MG63 (cell line): ENCODE data around the gene SREBF1. TPM values are rescaled to one million over a fixed set of nuclear protein-coding genes. Genes with fewer than 3 reads are reported as not detected.

Experiments used
- DNase-seq: peaks from one replicate; pipeline ENCODE4 v3.0.0-alpha.2; 2020
- H3K27me3 ChIP-seq: fragments of 250-450 bp; sonication (Bioruptor Pico); 2 replicates; pipeline ENCODE4 v1.5.1; 2020; ENCODE audit warnings: mild to moderate bottlenecking, moderate library complexity
- H3K36me3 ChIP-seq: fragments of 250-450 bp; sonication (Bioruptor Pico); 2 replicates; pipeline ENCODE4 v1.5.1; 2020; ENCODE audit warnings: mild to moderate bottlenecking, moderate library complexity
- H3K4me3 ChIP-seq: fragments of 250-450 bp; sonication (Bioruptor Pico); 2 replicates; pipeline ENCODE4 v1.5.1; 2020; ENCODE audit warnings: mild to moderate bottlenecking, moderate library complexity
- H3K9me3 ChIP-seq: fragments of 250-450 bp; sonication (Bioruptor Pico); 2 replicates; pipeline ENCODE4 v1.5.1; 2020; ENCODE audit warnings: mild to moderate bottlenecking, moderate library complexity
- total RNA-seq: library from RNA; depleted of rRNA; stranded (reverse); fragments of >200 nt; shearing (Covaris generic); gene quantifications from 2 replicates; pipeline ENCODE4 v1.2.3, GENCODE V29; 2014; ENCODE audit warnings: low replicate concordance

Gene SREBF1
- total RNA-seq, 1 experiment from 2014 or later: 59.3 TPM

- Histone ChIP-seq H3K27me3 (no peaks in the 10 kb centered on the region), H3K4me3 (no peak overlapping the region), H3K9me3 (no peaks in the 10 kb centered on the region), H3K36me3 (peaks cover 21% of the 10 kb centered on the region)
- DNase-seq: no peak
These were observed 16.2 kb downstream of the SREBF1 start for GRCh38 chr17:17820463-17821158.

GRCh38 chr17:17820046-17820445, 16.7 kb downstream of the SREBF1 start:
- DNase-seq: no peak
- Histone ChIP-seq H3K4me3 (no peak overlapping the region), H3K9me3 (no peaks in the 10 kb centered on the region), H3K36me3 (peaks cover 21% of the 10 kb centered on the region), H3K27me3 (no peaks in the 10 kb centered on the region)

GRCh38 chr17:17819561-17819995, 17.2 kb downstream of the SREBF1 start:
- peaks cover 21% of the 10 kb centered on the region for H3K36me3 ChIP-seq
- H3K4me3 ChIP-seq: no peak overlapping the region
- DNase-seq: peak; percentile 54
- no peaks in the 10 kb centered on the region for H3K27me3 ChIP-seq
- H3K9me3 ChIP-seq: no peaks in the 10 kb centered on the region

- H3K4me3 ChIP-seq: no peak overlapping the region
- H3K9me3 ChIP-seq: no peaks in the 10 kb centered on the region
- no peak for DNase-seq
- no peaks in the 10 kb centered on the region for H3K27me3 ChIP-seq
- H3K36me3 ChIP-seq: peaks cover 21% of the 10 kb centered on the region
These were observed 17.7 kb downstream of the SREBF1 start for GRCh38 chr17:17819111-17819510.

GRCh38 chr17:17818088-17818526, 18.7 kb downstream of the SREBF1 start:
- DNase-seq: peak; percentile 46
- H3K9me3 ChIP-seq: no peaks in the 10 kb centered on the region
- peaks cover 21% of the 10 kb centered on the region for H3K36me3 ChIP-seq
- H3K27me3 ChIP-seq: no peaks in the 10 kb centered on the region
- H3K4me3 ChIP-seq: no peak overlapping the region

- no peak for DNase-seq
- Histone ChIP-seq H3K36me3 (peaks cover 16% of the 10 kb centered on the region), H3K27me3 (no peaks in the 10 kb centered on the region), H3K9me3 (no peaks in the 10 kb centered on the region), H3K4me3 (no peak overlapping the region)
These were observed 19.2 kb downstream of the SREBF1 start for GRCh38 chr17:17817552-17817947.

GRCh38 chr17:17816831-17817551, 19.8 kb downstream of the SREBF1 start:
- no peak overlapping the region for H3K4me3 ChIP-seq
- no peaks in the 10 kb centered on the region for H3K27me3 ChIP-seq
- no peaks in the 10 kb centered on the region for H3K9me3 ChIP-seq
- peaks cover 21% of the 10 kb centered on the region for H3K36me3 ChIP-seq
- no peak for DNase-seq

- Histone ChIP-seq H3K9me3 (no peaks in the 10 kb centered on the region), H3K36me3 (peaks cover 22% of the 10 kb centered on the region), H3K27me3 (no peaks in the 10 kb centered on the region), H3K4me3 (no peak overlapping the region)
- DNase-seq: no peak
These were observed 20.5 kb downstream of the SREBF1 start for GRCh38 chr17:17816240-17816814.

GRCh38 chr17:17815436-17816200, 21.2 kb downstream of the SREBF1 start:
- Histone ChIP-seq H3K27me3 (no peaks in the 10 kb centered on the region), H3K4me3 (no peak overlapping the region), H3K9me3 (no peaks in the 10 kb centered on the region), H3K36me3 (peaks cover 26% of the 10 kb centered on the region)
- no peak for DNase-seq

- H3K36me3 ChIP-seq: peaks cover 31% of the 10 kb centered on the region
- no peak overlapping the region for H3K4me3 ChIP-seq
- DNase-seq: no peak
- H3K27me3 ChIP-seq: no peaks in the 10 kb centered on the region
- no peaks in the 10 kb centered on the region for H3K9me3 ChIP-seq
These were observed 21.8 kb downstream of the SREBF1 start for GRCh38 chr17:17815062-17815406.

- H3K4me3 ChIP-seq: no peak overlapping the region
- H3K36me3 ChIP-seq: peaks cover 29% of the 10 kb centered on the region
- H3K9me3 ChIP-seq: no peaks in the 10 kb centered on the region
- no peaks in the 10 kb centered on the region for H3K27me3 ChIP-seq
- DNase-seq: no peak
These were observed 22.4 kb downstream of the SREBF1 start for GRCh38 chr17:17814162-17815061.

- no peak for DNase-seq
- Histone ChIP-seq H3K4me3 (no peak overlapping the region), H3K36me3 (peaks cover 23% of the 10 kb centered on the region), H3K9me3 (no peaks in the 10 kb centered on the region), H3K27me3 (no peaks in the 10 kb centered on the region)
These were observed 23.1 kb downstream of the SREBF1 start for GRCh38 chr17:17813725-17814095.

GRCh38 chr17:17813055-17813724, 23.6 kb downstream of the SREBF1 start:
- no peaks in the 10 kb centered on the region for H3K27me3 ChIP-seq
- no peak for DNase-seq
- H3K36me3 ChIP-seq: peaks cover 19% of the 10 kb centered on the region

GRCh38 chr17:17812211-17813054, 24.4 kb downstream of the SREBF1 start:
- no peaks in the 10 kb centered on the region for H3K27me3 ChIP-seq
- no peaks in the 10 kb centered on the region for H3K9me3 ChIP-seq
- H3K36me3 ChIP-seq: peaks cover 15% of the 10 kb centered on the region
- DNase-seq: no peak
- no peak overlapping the region for H3K4me3 ChIP-seq

More at GRCh38 chr17:17813055-17813724, 23.6 kb downstream of the SREBF1 start:
- H3K9me3 ChIP-seq: no peaks in the 10 kb centered on the region
- H3K4me3 ChIP-seq: no peak overlapping the region
